Germinal center (tissue), 1 donor: ENCODE results near the gene TTC7B.

ENCODE experiments used
- DNase-seq: peaks from one replicate; pipeline ENCODE4 v3.0.0; 2012; ENCODE audit warnings: mixed read lengths, low spot score

Gene TTC7B

DNA sequence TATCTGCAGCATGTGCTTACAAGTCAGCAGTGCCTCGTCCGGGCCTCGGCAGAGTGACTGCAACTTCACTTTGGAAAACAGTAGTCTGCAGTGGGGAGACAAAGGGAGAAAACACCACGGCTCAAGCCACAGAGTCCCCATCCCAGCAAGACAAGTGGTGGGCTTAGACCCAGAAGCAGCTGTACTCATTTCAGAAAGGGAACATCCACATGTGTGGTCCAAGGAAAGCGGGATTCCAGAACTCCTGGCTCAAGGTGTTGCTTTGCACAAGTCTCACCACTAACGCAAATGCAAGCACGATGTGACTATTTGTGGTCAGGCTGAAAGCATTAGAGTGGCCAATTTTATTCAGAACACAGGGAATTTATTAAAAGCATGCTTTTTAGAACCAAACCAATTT is 198.3 kb downstream of the TTC7B start:
- DNase-seq: no peak

DNA sequence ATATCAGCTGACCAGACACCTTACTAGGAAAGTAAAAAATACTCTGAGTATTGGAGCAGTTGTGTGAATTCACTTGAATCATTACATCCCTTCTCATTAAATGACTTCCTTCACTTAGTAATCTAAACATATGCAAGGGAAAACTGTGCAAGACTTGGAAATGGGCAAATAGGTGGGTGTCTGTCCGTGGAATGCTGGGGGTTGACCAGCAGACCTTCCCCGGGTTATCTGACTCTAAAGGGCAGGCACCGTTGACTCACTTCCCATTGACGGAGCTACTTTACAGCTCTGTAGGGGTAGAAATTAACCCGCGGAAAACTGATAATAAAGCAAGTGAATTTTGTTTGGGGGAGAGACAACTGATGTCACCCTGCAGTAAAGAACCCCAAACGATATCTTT is 199.3 kb downstream of the TTC7B start:
- no peak for DNase-seq

- no peak for DNase-seq
These were observed 199.9 kb downstream of the TTC7B start for GRCh38 chr14:90616313-90616712.

GRCh38 chr14:90615517-90616060 is 200.6 kb downstream of the TTC7B start:
- no peak for DNase-seq

DNA sequence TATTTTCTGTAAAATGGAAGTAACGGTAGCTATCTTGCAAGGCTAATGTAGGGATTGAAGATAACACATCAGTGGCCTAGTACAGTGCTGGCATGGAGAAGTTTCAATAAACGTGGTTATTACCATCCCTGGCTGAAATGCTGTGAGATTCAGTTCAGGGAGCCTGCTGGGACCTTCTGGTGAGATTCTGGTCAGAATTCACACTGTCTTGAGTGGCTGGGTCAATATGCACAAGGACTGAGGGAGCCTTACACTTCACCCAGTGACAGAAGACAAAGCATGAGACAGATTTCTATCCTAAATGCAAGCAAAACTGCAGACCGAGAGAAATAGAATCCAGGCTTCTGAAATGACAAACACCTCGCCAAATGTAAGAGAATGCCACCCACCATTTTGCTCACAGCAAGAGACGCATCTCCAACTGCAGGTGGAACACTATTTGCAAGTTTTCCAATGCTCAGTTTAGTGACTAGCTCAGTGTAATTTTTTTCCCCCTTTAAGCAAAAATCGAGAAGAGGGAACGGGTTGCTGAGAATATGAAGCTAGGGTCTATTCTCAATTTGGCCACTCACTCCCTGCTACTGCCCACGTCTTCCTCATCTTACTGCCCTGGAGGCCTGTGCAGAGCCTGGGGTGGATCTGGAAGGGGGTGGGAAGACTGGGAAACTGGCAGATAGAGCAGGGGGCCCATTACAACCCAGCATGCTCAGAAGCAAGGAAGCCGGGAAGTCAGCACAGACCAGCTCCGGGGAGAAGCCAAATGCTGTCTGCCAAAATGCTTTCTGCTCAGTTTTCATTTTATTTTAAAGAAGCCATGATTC is 201.3 kb downstream of the TTC7B start:
- DNase-seq: no peak

- no peak for DNase-seq
These were observed 202.2 kb downstream of the TTC7B start for GRCh38 chr14:90613997-90614396.

GRCh38 chr14:90613453-90613852 is 202.8 kb downstream of the TTC7B start:
- no peak for DNase-seq

DNA sequence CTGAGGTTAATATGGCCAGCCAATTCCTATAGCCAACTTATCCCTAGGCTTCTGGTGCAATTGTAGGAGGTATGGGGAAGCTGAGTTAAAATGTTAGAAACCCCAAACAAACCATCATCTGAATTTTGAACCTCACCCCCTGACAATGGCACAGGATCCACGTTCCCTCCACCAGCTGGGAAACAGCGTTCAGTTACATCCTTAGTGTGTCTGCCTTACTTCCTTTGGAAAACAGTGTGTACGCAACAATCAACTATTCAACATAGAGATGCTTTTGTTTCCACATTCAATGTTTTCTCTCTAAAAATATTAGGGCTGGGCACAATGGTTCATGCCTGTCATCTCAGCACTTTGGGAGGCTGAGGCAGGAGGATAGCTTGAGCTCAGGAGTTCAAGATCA is 203.4 kb downstream of the TTC7B start:
- no peak for DNase-seq

- no peak for DNase-seq
These were observed 204.3 kb downstream of the TTC7B start for GRCh38 chr14:90611936-90612335.

- DNase-seq: no peak
These were observed 204.7 kb downstream of the TTC7B start for GRCh38 chr14:90611501-90611900.

- no peak for DNase-seq
These were observed 205.7 kb downstream of the TTC7B start for GRCh38 chr14:90610346-90611040.

- no peak for DNase-seq
These were observed 206.9 kb downstream of the TTC7B start for GRCh38 chr14:90609376-90609775.

- no peak for DNase-seq
These were observed 207.3 kb downstream of the TTC7B start for GRCh38 chr14:90608929-90609341.

DNA sequence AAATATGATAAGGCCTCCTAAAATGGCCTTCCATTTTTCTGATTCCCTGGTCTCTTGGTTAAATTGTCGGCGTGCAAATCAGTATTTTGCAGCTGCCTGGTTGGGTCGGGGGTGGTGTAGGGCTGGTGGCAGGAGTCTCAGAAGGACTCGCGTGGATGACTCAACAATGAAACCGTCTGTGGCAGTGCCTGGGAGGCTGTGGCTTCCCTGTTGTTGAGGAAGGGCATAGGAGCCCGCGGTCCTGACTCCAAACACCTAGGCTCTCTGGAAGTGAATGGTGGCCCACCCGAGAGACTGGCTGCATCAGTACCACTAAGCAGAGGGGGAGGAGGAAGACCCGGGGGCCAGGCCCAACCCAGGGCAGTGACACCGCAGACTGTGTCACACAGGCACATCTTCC is 207.9 kb downstream of the TTC7B start:
- DNase-seq: no peak

DNA sequence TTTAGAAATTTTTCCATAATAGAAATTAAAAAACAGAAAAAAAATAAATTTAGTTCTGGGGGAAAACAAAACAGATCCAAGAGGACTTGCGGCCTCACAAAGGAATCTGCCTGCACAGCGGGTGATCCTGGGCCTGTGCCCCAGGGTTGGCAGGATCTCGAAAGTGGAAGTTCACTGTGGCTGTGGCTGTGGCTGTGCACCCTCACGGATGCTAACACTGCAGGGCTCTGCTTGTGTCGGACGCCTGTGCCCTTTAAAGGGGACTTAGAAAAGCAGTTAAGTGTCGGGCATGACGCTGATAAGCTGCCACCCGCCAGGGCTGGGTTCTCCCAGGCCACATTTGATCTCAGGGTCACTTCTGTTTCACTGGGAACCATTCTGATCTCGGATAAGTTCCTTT is 209.1 kb downstream of the TTC7B start:
- no peak for DNase-seq

DNA sequence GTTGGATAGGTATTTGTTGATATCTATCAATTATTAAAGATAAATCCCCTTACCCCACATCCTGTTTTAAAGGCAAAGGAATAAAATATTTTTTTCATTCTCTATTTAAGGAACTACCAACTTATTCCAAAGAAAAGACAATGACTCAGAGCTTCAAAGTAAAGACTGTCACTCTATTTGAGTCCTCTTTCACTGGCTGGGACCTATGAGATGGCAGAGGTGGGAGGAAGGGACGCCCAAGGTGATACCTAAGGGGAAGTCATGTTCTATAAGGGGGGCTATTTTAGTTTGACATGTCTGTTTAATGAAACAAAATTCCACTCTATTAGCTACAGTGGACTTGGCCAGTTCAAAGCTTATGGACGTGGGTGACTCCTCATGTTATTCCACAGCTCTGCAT is 209.8 kb downstream of the TTC7B start:
- DNase-seq: no peak

GRCh38 chr14:90605430-90605829 is 210.8 kb downstream of the TTC7B start:
- no peak for DNase-seq

GRCh38 chr14:90604356-90604755 is 211.9 kb downstream of the TTC7B start:
- no peak for DNase-seq

GRCh38 chr14:90603841-90604240 is 212.4 kb downstream of the TTC7B start:
- DNase-seq: no peak

GRCh38 chr14:90603336-90603735 is 212.9 kb downstream of the TTC7B start:
- DNase-seq: no peak

GRCh38 chr14:90602088-90602687 is 214.0 kb downstream of the TTC7B start:
- DNase-seq: no peak

DNA sequence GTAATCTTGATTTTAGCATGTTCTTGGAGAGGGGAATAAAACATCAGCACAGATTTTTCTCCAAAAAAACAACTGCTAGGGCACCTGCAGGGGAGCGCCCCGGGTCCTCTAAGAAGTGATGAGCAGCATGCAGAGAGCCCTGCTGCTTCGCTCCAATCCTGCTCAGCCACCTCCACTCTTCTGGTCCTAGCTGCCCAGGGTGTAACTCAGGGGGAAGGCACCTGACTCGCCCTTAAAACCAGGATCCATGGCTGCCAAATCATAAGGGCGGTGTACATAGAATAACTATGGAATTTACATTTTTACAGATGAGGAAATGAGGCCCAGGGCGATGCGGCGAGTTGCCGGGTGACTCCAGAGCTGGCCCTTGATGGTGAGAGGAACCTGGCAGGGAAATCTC is 214.7 kb downstream of the TTC7B start:
- no peak for DNase-seq

DNA sequence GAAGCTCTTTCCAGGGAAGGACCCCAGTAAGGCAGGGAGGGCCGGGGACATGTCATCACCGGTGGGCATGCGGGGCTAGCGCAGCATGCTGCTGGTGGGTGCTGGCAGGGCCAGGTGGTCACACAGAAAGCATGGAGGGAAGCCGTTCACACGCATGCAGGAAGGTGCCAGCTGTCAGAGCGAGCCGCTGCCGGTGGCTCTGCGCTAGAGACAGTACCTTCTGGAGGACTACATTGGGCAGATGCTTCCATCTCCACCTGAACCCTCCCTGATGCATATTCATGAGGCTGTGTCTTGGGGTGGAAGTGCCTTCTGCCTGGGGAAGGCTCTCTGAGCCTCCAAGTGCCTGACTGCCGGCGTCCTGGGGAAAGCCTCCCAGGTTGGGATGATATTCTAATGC is 215.6 kb downstream of the TTC7B start:
- no peak for DNase-seq
